ENCODE measurements around the gene PCDH9. TPM values are rescaled to one million over a fixed set of nuclear protein-coding genes. Genes with fewer than 3 reads are reported as not detected.

PCDH9 gene
- total and polyA plus RNA-seq, 9 donors: 0.18 to 6.5 (median 1.3) TPM

GRCh38 chr13:67238861-67239260 is 8.7 kb upstream of the PCDH9 start:
- TF ChIP-seq EP300 (IDR thresholded peaks at IDR 0.05) (no peak), POLR2A (IDR thresholded peaks at IDR 0.05) (no peak), CTCF (IDR thresholded peaks at IDR 0.05) (no peak)
- no peaks in the 10 kb centered on the region for H3K4me1 ChIP-seq (ENCODE audit: insufficient read depth)
- no peaks in the 10 kb centered on the region for H3K27me3 ChIP-seq
- no peak overlapping the region for H3K27ac ChIP-seq
- H3K36me3 ChIP-seq: no peaks in the 10 kb centered on the region
- no peak for DNase-seq
- intact Hi-C loops (cut with DNase I): no loop called here
- no peaks in the 10 kb centered on the region for H3K9me3 ChIP-seq
- no peak overlapping the region for H3K4me3 ChIP-seq

DNA sequence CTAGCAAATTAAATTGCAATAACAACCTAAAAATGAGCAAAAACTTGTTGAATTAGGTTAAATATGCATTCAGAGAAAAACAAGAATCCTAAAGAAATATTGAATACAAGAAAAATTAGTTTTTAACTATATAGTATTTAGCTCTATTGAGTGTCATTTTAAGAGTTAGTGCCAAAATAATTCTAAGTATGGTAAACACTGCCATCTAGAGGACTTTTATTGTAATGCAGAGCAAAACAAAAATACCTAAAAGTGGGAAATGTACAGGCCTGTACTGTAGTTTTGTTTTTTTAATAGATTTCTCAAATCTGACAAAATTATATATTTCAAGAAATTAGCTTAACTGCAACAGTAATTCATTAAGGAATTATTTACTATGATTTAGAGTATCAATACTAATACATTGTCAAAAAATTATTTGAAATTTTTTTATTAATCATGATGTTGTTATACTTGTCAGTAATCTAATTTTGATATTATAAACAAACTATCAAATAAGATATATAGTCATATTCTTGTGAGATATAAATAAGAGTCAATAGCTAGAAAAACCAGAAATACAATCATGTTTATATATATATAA is 8.2 kb upstream of the PCDH9 start:
- TF ChIP-seq CTCF (IDR thresholded peaks at IDR 0.05) (peak in 2 of 3 donors; percentile 29 to 34), EP300 (IDR thresholded peaks at IDR 0.05) (no peak)
- intact Hi-C loops (cut with DNase I): no loop called here
- no peaks in the 10 kb centered on the region for H3K36me3 ChIP-seq
- no peaks in the 10 kb centered on the region for H3K4me1 ChIP-seq (ENCODE audit: insufficient read depth)
- DNase-seq: no peak
- no peak overlapping the region for H3K4me3 ChIP-seq
- H3K9me3 ChIP-seq: no peaks in the 10 kb centered on the region
- no peak overlapping the region for H3K27ac ChIP-seq
- H3K27me3 ChIP-seq: no peaks in the 10 kb centered on the region

GRCh38 chr13:67235265-67235664 is 5.1 kb upstream of the PCDH9 start:
- intact Hi-C loops (cut with DNase I): no loop called here
- DNase-seq: no peak
- H3K27ac ChIP-seq: no peak overlapping the region
- H3K27me3 ChIP-seq: no peaks in the 10 kb centered on the region
- no peaks in the 10 kb centered on the region for H3K4me1 ChIP-seq (ENCODE audit: insufficient read depth)
- WGBS, 3 donors: 60 to 65% (median 63%) methylated on average over 2 of the region's 2 CpGs
- H3K4me3 ChIP-seq: no peak overlapping the region
- no peaks in the 10 kb centered on the region for H3K36me3 ChIP-seq
- no peaks in the 10 kb centered on the region for H3K9me3 ChIP-seq
- no peak for TF ChIP-seq CTCF (IDR thresholded peaks at IDR 0.05)
- TF ChIP-seq EP300 (IDR thresholded peaks at IDR 0.05): no peak
- TF ChIP-seq POLR2A (IDR thresholded peaks at IDR 0.05): no peak

- H3K4me1 ChIP-seq (ENCODE audit: insufficient read depth): no peaks in the 10 kb centered on the region
- no peak overlapping the region for H3K27ac ChIP-seq
- no peak for DNase-seq
- no peaks in the 10 kb centered on the region for H3K36me3 ChIP-seq
- no peak overlapping the region for H3K4me3 ChIP-seq
- WGBS, 3 donors: 84 to 92% (median 89%) methylated on average over 5 of the region's 5 CpGs
- intact Hi-C loops (cut with DNase I): no loop called here
- no peaks in the 10 kb centered on the region for H3K27me3 ChIP-seq
- TF ChIP-seq EP300 (IDR thresholded peaks at IDR 0.05) (no peak), CTCF (IDR thresholded peaks at IDR 0.05) (no peak), POLR2A (IDR thresholded peaks at IDR 0.05) (no peak)
- no peaks in the 10 kb centered on the region for H3K9me3 ChIP-seq
These were observed 2.2 kb upstream of the PCDH9 start for GRCh38 chr13:67232384-67232783.
